GM12872 (cell line): ENCODE results near the gene PTPRG.

Experiments used
- CTCF ChIP-seq: IDR thresholded peaks from 3 replicates; pipeline ENCODE4 v1.5.1; 2011; ENCODE audit warnings: low read depth, mild to moderate bottlenecking, low read length, moderate library complexity; ENCODE audit not compliant: insufficient read depth

The PTPRG gene

DNA sequence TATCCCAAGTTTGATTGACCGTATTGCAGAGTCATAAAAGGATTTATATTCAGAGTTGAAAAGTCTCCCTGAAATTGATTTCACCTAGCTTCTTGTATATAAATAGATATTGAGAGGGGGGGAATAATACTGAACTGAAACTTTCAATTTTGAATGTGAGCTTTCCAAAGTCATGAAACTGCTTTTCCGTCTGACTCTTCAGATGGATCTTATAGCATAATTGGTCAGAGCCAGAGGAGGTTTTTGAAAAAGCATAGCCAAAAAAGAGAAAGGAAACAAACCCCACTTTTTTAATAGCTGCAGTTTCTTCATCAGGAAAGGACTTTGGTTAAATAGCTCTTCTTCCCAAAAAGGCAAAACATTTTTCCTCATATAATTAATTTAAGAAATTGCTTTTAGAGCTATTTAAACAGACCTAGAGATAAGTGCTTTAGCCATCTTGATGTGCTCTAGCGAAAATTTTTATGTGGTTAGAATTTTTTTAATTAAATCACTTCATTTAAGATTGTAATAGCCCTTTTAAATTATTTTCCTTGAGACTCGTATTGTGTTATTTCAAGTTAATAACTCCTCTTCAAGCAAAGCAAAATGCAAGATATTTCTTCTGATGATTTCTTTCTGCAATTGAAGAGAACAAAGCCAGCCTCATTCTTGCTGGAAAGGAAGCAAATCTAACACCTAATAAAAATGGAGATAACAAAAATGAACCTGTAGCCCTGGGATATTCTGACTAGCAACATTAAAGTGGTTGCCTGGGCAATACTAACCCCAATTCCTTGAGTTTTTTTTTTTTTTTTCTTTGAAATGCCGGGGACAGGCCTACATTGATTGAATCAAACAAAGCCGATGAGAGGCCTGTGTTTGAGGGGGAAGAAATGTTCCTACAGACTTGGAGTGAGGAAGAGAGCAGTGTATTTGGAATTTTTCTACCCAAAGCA, 173.6 kb downstream of the PTPRG start:
- TF ChIP-seq CTCF, result no peak

DNA sequence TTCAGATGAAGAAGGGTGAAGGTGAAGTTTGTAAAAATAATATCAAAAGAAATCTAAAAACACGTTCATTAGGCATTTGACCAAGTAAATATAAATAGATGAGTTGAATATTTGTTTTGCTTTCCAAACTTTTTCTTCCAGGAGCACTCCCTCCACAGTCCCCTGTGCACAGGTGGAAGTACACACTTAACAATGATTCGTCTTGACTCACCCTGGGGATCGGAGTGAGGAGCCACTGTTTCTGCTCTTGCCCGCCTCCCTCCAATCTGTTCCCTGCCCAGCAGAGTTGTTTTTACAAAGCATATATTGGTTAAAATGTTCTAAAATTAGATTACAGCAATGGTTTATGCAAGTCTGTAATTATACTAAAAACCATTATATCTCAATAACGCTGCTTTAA, 175.1 kb downstream of the PTPRG start:
- no peak for TF ChIP-seq CTCF

DNA sequence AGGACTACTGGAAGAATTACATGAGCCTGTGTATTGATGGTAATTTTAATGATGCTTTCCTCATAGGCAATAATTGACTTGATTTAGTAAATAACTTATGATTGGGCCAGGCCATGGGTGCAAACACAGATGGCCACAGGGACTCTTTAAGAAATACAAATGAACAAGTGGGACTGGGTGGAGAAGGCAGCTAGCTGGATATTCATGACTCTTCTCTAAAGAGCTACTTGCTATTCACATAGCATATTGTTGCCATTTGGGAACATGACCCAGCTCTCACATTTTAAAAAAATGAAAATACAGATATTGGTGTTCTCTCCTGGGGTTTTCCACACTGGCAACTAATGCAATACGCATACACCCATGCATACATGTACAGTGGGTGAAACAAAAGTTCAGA, 178.3 kb downstream of the PTPRG start:
- no peak for TF ChIP-seq CTCF

- no peak for TF ChIP-seq CTCF
These were observed 179.1 kb downstream of the PTPRG start for GRCh38 chr3:61740494-61740893.

DNA sequence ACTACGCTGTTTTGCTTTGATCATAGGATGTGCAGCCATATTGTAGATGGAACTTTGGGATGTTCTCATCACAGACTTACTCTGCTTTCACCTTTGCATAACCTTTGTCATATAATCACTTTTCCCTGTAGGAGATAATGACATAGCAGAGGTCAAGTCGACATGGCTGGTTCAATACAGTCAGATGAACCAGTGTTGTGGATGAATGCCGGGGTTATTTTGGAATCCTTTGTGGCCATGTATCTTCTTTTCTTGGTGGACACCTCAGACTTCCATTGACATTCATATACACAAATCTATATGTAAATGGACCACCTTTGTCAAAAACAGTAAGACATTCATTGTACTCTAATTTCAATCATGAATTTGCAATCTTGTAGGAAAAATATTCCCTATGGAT, 180.2 kb downstream of the PTPRG start:
- no peak for TF ChIP-seq CTCF

DNA sequence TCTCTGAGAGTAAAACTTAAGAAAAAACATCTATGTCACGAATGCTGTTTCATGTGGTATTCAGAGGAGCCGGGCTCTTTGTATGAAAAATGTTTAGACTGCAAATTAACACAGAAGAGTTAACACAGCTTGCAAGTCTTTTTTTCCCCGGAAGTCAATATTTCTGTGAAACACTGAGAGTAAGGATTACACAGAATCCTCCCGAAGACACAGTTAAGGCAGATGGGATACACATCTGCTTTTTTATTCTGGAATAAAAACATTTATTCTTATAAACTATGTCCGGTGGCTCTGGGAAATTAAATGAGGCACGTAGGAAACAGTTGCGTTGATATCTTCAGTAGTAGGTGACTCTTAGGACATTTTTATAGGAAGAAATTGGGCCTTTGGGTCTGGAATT, 180.6 kb downstream of the PTPRG start:
- TF ChIP-seq CTCF, result no peak

DNA sequence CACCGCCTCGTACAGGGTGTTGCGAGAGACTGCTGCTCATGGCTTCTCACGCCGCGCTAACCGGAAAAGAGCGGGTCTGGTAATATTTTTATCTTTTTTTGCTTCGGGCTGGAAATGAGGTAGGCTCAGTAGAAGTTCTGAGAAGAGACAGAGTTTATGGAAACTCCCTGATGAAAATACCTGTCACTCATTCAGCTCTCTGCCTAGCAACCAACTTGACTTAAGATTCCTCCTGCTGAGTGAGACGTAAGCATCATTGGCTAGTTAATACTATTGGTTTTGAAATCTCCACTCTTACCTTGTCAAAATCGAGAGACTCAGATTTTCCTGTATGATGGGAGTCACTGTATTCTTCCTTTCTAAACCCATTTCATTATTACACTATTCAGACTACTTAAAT, 181.7 kb downstream of the PTPRG start:
- TF ChIP-seq CTCF, result no peak
